GM12801 (cell line): ENCODE results near the gene TNF.

Experiments used
- TF ChIP-seq, protein P1 (sequence below): IDR thresholded peaks from one replicate; pipeline ENCODE4 v1.5.1; 2011; ENCODE audit warnings: control low read depth; ENCODE audit not compliant: insufficient read length; ENCODE audit errors: extremely low read depth

Gene TNF

DNA sequence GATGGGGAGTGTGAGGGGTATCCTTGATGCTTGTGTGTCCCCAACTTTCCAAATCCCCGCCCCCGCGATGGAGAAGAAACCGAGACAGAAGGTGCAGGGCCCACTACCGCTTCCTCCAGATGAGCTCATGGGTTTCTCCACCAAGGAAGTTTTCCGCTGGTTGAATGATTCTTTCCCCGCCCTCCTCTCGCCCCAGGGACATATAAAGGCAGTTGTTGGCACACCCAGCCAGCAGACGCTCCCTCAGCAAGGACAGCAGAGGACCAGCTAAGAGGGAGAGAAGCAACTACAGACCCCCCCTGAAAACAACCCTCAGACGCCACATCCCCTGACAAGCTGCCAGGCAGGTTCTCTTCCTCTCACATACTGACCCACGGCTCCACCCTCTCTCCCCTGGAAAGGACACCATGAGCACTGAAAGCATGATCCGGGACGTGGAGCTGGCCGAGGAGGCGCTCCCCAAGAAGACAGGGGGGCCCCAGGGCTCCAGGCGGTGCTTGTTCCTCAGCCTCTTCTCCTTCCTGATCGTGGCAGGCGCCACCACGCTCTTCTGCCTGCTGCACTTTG lies at the start of gene TNF:
TSS of gene TNF (plus strand) at position 231 of the 567 bp plus-strand sequence. CDS start at position 408, 177 bp downstream.
- TF ChIP-seq, protein P1, sequence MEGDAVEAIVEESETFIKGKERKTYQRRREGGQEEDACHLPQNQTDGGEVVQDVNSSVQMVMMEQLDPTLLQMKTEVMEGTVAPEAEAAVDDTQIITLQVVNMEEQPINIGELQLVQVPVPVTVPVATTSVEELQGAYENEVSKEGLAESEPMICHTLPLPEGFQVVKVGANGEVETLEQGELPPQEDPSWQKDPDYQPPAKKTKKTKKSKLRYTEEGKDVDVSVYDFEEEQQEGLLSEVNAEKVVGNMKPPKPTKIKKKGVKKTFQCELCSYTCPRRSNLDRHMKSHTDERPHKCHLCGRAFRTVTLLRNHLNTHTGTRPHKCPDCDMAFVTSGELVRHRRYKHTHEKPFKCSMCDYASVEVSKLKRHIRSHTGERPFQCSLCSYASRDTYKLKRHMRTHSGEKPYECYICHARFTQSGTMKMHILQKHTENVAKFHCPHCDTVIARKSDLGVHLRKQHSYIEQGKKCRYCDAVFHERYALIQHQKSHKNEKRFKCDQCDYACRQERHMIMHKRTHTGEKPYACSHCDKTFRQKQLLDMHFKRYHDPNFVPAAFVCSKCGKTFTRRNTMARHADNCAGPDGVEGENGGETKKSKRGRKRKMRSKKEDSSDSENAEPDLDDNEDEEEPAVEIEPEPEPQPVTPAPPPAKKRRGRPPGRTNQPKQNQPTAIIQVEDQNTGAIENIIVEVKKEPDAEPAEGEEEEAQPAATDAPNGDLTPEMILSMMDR: no peak

DNA sequence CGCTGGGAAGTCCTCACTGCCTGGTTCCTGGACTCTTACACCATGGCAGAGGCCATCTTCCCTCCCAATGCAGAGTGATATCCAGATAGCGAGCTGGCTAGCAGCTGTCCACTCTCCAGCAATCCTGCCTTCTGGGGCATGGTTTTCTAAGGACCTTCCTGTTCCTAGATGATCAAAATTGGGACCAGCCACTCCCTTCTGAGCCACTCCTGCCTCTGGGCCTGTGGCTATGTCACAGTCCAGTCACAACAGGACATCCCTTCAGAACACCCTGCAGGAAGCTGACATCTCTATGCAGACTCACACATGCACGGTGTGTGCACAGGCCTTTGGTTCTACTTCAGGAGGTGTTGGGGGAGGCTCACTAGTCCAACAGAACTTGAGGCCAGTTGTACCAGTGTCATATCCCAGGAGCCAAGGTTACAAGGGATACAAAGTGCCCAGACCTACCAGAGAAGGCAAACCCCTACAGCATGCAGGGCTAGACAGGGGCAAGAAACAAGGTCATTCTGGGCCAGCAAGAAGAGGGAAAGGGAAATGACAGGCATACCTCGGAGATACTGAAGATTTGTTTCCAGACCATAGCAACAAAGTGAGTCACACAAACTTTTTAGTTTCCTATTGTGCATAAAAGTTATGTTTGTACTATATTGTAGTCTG lies 49.3 kb upstream of the TNF start:
- TF ChIP-seq, protein P1: no peak

DNA sequence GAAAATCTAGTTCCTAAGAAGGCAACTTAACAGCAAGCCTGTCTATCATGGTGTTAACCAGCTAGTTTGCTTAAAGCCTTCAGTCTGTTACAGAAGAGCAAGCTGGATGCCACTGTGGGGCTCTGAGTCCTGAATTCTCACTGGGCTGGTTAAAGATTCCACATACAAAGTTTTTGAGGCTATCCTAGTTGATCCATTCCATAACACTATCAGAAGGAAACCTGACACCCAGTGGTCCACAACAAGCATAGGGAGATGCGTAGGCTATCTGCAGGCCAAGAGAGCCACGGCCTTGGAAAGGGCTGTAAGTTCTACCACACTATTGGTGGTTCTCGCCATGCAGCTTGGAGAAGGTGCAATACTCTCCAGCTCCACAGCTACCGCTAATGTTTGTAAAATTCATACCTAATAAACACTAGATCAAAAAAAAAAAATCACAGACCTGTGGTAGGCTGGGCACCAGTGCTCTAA lies 47.0 kb upstream of the TNF start:
- TF ChIP-seq, protein P1: no peak

DNA sequence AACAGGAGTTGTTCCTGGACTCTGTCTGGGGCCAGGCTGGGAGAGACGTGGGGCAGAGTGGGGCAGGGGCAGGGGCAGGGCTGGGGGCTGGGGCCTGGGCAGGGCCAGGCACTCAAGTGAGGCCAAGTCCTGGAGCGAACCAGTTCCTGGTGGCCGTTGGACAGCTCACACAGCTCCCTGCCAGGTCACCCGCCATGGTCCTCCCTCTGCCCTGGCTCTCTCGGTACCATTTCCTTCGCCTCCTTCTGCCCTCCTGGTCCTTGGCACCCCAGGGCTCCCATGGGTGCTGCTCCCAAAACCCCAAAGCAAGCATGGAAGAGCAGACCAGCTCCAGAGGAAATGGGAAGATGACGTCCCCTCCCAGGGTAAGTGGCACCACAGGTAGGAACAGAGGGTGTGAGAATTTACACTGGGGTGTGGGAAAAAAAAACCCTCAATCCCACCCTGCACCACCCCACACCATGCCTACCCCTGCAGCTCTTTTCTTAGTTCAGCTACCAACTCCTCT lies 46.5 kb upstream of the TNF start, which contains the start of gene MCCD1:
TSS of gene MCCD1 (plus strand) at position 142 of the 508 bp plus-strand sequence. CDS start at position 195, 53 bp downstream.
- TF ChIP-seq, protein P1: no peak

DNA sequence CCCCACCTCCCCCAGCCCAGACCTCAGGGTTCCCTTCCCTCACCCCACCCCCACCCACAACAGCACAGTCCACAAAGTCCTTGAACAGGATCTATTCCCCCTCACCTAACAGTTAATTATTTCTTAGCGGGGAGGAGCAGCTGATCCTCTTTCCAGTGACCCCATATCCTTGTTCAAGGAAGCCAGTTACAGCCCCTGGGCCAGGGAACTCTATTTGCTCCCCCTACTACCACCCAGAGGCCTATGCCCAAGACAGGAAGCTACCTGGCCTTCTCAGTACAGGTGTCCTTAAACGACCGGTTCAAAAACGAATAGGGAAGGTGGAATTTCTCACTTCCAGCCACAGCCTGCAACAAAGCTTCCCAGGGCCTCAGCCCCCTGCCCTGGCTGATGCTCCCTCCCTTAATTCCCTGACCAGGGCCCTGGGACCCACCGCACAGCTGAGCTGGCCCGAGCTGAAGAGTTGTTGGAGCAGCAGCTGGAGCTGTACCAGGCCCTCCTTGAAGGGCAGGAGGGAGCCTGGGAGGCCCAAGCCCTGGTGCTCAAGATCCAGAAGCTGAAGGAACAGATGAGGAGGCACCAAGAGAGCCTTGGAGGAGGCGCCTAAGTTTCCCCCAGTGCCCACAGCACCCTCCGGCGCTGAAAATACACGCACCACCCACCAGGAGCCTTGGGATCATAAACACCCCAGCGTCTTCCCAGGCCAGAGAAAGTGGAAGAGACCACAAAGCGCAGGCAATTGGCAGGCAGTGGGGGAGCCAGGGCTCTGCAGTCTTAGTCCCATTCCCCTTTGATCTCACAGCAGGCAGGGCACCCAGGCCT lies 45.8 kb upstream of the TNF start:
- TF ChIP-seq, protein P1: no peak

DNA sequence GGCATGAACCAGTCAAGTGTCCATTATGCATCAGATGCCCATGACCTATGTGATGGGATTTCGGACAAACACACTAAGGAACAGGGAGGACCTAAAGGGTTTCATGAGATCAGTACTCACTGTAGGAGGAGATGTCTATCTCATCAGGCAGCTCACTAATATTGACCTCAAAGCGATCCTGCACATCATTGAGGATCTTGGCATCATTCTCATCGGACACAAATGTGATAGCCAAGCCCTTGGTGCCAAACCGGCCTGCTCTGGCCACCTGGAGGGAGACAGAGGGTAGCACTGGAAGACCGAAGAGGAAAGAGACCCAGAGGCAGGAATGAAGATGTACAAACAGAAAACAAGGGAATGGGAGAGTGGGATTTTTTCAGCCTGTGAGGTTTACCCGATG lies 44.7 kb upstream of the TNF start:
- TF ChIP-seq, protein P1: no peak

DNA sequence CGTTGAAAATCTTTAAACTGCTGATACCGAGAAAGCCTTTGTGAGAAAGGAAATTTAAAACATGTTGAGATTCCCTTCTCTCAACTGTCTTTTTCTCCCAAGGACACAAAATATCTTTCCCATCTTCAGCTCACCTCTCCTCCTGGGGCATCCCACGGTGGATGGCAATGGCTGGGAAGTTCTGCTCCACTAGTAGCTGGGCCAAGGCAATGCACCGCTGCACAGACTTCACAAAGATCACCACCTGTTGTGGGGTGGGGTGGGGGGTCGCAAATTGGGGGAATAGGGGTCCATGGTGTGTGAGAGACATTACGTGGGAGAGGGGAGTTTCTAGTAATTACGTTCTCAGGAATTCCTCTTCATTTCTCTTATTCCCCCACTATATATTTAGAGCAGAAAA lies 44.2 kb upstream of the TNF start:
- TF ChIP-seq, protein P1: no peak
